ENCODE measurements around the gene RPRD1A.
A peak's percentile ranks its signal among the peaks of the same experiment; 100 is the strongest.
"Not testable (repeated sequence)": the region's sequence is repeated elsewhere in the genome, so short reads cannot be mapped to it uniquely, and the experiment has no call there.

RPRD1A gene

DNA sequence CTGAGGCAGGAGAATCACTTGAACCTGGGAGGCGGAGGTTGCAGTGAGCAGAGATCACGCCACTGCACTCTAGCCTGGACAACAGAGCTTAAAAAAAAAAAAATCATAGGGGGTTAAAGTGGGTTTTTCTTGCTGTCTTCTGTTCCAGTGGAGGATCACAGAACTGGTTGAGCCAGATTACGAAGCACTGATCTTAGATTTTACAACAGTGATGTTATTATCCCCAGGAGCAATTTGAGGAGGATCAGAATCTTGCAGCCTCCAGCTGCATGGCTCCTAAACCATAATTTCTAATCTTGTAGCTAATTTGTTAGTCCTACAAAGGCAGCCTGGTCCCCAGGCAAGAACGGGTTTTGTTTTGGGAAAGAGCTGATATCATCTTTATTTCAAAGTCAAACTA is 99.5 kb downstream of the RPRD1A start:
- not testable (repeated sequence) for DNase-seq

DNA sequence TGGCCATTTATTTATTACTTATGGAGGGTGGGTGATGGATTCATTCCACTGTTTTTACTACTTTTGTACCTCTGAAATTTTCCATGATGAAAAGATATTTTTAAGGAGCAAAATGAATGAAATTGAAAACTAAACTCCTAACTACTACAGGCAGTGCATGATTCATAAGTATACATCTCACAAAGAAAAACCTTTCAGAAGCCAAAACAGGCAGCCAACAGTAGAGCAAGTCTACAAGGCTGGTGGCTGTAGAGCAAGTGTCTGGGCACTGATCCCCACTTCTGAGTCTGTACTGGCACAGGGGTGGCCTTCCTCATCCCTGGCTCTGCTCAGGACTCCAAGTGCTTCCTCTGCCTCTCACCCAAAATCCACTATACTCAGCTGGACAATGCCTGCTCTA is 103.0 kb downstream of the RPRD1A start:
- no peak for DNase-seq

DNA sequence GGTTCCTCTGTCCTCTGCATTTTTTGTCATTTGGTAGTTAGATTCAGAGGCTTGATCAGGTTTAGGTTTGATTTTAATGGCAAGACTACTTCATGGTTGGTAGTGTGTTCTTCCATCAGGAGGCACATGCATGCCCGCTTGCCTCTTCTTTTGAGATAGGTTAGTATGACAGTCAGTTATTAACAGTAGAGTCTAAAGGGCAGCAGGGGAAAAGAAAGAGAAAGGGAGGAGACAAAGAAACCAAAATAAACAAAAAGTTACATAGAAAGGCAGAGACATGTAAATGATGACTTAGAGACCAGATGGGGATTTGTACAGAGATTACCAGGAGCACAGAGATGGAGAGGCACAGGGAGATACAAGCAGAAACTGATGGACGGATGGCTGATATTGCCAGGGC is 105.0 kb downstream of the RPRD1A start:
- no peak for DNase-seq

DNA sequence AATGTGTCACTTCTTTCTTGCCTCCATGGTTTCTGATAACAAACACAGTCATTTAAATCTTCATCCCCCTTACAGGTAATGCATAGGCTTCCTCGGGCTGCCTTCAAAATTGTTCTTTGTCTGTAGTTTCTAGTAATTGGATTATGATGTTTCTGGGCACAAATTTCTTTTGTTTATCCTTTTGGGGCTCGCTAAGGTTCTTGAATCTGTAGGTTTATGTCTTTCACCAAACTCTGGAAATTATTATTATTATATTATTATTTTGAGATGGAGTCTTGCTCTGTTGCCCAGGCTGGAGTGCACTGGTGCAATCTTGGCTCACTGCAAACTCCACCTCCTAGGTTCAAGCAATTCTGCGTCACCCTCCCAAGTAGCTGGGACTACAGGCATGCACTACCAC is 111.1 kb downstream of the RPRD1A start:
- no peak for DNase-seq

DNA sequence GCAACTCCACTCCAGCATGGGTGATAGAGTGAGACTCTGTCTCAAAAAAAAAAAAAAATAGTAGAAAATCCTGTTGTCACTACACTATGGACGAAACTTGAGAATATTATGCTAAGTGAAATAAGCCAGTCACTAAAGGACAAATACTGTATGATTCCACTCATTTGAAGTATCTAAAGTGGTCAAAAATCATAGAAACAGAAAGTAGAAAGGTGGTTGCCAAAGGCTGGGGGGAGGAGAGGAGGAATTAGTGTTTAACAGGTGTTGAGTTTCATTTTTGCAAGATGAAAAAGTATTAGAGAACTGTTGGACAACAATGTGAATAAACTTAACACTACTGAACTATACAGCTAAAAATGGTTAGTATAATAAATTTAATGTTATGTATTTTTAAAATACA is 113.7 kb downstream of the RPRD1A start:
- no peak for DNase-seq

DNA sequence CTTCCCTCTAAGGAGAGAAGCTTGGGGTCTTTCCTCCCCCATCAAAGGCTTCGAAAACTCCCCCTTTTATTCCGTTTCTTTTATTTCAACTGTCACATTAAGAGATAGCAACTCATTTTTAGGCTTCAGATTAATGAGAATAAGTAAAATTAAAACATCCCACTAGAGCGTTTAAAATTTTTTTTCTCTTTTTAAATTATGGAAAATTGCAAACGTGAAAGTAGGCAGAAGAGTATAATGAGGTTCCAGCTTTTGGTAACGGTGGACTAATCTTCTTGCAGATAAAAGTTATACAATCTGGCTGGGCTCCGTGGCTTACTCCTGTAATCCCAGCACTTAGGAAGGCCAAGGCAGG is 116.8 kb downstream of the RPRD1A start:
- DNase-seq = no peak

DNA sequence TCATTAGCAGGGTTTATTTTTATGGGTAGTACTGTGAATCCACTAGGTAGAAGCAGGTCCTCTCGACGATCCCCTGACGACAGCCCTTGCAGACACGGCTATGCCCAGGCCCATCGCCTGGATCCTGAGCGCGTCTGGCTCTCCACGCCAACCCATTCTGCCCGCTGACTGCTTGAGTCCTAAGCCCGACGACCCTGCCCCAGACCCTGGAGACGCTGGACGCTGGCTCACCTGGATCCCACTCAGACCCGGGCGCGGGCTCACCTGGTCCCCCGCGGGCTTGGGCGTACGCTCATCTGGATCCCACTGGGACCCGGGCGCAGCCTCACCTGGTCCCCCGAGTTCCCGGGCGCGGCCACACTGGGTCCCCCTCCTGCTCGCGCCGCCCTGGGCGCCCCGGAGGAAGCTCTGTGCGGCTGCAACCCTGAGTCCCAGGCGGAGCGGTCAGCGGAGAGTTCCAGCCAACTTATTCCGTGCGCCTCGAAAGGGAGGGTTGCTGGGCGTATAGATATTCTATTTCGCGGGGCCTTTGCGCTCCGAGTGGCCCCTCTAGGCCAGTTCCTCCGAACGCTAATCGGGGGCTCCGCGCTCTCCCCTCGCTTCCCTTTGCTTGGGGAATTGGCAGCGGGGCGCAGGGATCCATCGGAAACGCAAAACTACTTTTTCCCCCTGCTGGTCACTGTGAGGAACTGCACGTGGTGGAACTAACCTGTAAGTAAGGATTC is 117.3 kb downstream of the RPRD1A start:
- DNase-seq = peak; percentile 84

DNA sequence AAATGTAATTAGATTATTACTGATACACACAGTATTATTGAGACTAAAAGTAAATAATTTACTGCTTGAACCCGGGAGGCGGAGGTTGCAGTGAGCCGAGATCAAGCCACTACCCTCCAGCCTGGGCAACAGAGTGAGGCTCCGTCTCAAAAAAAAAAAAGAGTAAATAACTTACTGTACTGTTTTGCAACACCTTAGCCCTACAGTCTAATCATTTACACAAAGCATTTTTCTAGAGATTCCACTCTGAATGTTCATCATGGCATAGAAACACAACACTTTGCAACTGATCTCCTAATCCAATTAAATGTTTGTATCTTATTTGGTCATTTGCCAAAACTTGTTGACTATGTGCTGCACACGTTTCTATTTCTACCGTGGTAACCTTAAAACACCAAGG is 118.3 kb downstream of the RPRD1A start:
- no peak for DNase-seq

DNA sequence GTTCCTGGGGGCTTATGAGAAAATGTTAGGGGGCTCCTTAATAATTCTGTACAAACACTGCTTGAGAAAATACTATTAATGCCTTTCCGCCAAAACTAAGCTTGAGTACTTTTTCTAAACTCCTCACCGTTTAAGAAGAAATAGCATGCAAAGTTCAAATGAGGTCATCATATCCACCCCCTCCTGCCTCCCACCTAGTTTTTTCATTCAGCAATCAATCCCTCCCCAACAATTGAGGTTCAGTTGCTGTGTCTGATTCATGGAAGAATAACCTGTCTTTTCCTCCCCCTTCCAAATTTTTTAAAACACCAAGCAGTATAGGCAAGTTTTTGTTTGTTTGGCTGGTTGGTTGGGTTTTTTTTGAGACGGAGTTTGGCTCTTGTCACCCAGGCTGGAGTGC is 119.3 kb downstream of the RPRD1A start:
- DNase-seq = no peak

DNA sequence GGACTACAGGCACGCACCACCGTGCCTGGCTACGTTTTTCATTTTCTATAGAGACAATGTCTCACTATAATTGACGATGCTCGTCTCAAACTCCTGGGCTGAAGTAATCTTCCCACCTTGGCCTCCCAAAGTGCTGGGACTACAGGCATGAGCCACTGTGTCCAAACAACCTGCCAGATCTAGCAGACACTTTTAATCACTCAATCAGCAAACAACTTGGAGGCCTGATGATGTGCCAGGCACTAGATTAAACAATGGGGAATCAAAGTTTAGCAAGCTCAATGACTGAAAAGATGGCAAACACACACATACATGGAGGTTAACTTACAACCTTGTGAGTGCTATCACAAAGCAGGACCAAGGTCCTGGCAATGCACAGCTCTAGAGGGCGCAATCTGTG is 124.7 kb downstream of the RPRD1A start:
- DNase-seq = no peak

DNA sequence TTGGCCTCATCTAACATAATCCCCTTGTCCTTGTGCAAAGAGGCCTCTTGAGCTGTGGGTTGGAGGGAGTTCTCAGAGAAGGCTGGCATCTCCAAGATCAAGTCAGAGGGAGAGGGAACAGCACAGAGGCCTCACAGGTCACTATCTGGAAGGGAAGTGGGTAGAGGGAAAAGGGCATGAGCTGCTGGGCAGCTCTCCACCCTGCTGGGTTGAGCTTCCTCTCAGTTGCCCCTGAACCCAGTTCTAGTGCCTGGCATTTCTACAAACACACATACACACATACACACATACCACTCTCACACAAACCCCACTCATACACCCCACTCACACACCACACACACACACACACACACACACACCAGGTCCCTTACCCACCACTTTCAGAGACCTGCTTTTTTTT is 125.2 kb downstream of the RPRD1A start:
- no peak for DNase-seq

DNA sequence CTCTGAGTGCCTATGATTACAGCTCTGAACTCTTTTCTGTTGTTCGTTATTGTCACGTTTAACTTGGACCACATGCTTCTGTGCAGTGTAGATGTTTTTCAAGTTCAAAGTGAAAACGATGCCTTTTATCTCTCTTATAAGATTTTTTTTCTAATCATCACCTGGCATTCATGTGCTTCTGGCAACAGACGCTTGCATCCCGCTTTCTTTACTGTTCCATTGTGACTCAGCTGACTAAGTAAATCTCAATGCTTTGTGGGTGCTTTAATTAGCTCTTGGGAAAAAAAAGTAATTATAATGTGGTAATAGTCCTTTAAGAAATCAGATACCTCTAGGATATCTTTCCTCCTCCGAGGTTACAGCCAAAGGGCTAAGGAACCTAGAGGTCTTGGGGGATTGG is 126.1 kb downstream of the RPRD1A start:
- DNase-seq = no peak
